ENCODE measurements around the gene C16orf54. TPM values are rescaled to one million over a fixed set of nuclear protein-coding genes. Genes with fewer than 3 reads are reported as not detected.
"Not testable (repeated sequence)": the region's sequence is repeated elsewhere in the genome, so short reads cannot be mapped to it uniquely, and the experiment has no call there.

Gene C16orf54
- total RNA-seq, 8 experiments from 2014 or later = 0.05 to 0.28 (median 0.16) TPM; not detected in 2

DNA sequence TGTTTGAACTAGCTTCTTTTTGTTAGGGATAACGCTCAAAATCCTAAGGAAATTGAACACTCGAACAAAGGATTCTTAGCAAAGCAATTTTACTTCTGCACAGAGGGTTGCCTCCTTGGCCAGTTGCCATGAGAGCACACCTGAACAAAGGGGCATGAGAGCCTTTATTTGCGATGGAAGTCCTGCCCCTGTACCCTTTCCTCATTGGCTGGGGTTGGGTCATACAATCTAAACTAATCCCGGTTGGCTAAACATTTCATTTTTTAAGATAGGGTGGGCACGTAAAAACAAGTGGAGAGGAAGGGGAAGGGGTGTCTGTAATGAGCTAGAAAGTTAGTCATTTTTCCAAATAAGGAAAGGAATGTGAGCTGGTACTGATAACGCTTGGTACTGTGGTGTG lies 36.1 kb downstream of the C16orf54 start:
- not testable (repeated sequence) for H3K27ac ChIP-seq; ATAC-seq (replicated peaks in 6 of 8)
- 8 to 96% (median 79%) methylated on average over 1 to 6 of the region's 6 CpGs; no CpG with 5 or more reads in 1 of the 10 experiments for WGBS, 10 experiments
- H3K4me1 ChIP-seq (replicated peaks in 1 of 2) = peaks cover 8 to 15% of the 10 kb centered on the region in 2 donors
- H3K4me3 ChIP-seq = peak overlapping the region in 2 of 5 donors; percentile 14 to 19
- in situ Hi-C loops (cut with MboI; ENCODE audit: low pct_unique_long_range_greater_than_20kb in 2 of 9, low sequenced_read_pairs in 9 of 9, unreplicated experiment in 9 of 9) = loop anchor here in 1 of 9 experiments (10.0 to 25.0 kb wide), 2 partner anchors 95 to 328 kb away; partner anchors contain the start of genes MAZ and TLCD3B

GRCh38 chr16:29708917-29709600 lies 36.7 kb downstream of the C16orf54 start:
- WGBS, 10 experiments = 21 to 73% (median 64%) methylated on average over 1 to 13 of the region's 16 CpGs; no CpG with 5 or more reads in 1 of the 10 experiments
- in situ Hi-C loops (cut with MboI; ENCODE audit: low pct_unique_long_range_greater_than_20kb in 2 of 9, low sequenced_read_pairs in 9 of 9, unreplicated experiment in 9 of 9) = loop anchor here in 1 of 9 experiments (10.0 to 25.0 kb wide), 2 partner anchors 96 to 328 kb away; partner anchors contain the start of genes MAZ and TLCD3B
- peaks cover 8 to 15% of the 10 kb centered on the region in 2 donors for H3K4me1 ChIP-seq (replicated peaks in 1 of 2)
- H3K4me3 ChIP-seq = peak overlapping the region in 2 of 5 donors; percentile 14 to 19
- peak in 4 of 8 experiments; percentile 21 to 38 (median 32) for ATAC-seq (replicated peaks in 6 of 8)
- no peak overlapping the region for H3K27ac ChIP-seq

DNA sequence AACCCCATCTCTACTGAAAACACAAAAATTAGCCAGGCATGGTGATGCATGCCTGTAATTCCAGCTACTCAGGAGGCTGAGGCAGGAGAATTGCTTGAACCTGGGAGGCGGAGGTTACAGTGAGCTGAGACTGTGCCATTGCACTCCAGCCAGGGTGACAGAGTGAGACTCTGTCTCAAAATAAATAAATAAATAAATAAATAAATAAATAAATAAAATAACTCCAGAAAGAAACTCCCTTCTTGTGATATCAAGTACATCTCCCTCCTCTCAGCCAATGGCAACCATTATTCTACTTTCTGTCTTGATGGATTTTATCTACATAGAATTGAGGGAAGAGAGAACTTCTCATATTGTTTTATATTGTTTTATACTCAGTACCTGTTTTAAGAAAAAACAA lies 38.6 kb downstream of the C16orf54 start:
- ATAC-seq (replicated peaks in 6 of 8); H3K4me3 ChIP-seq; H3K27ac ChIP-seq: not testable (repeated sequence)
- WGBS, 10 experiments = 100% methylated on average over 1 of the region's 1 CpG; no CpG with 5 or more reads in 7 of the 10 experiments
- in situ Hi-C loops (cut with MboI; ENCODE audit: low pct_unique_long_range_greater_than_20kb in 2 of 9, low sequenced_read_pairs in 9 of 9, unreplicated experiment in 9 of 9) = loop anchor here in 1 of 9 experiments (10.0 to 25.0 kb wide), 2 partner anchors 98 to 330 kb away; partner anchors contain the start of genes MAZ and TLCD3B
- peaks cover 13 to 21% of the 10 kb centered on the region in 2 donors for H3K4me1 ChIP-seq (replicated peaks in 1 of 2)

GRCh38 chr16:29705030-29705429 lies 40.8 kb downstream of the C16orf54 start:
- H3K27ac ChIP-seq = no peak overlapping the region
- H3K4me1 ChIP-seq (replicated peaks in 1 of 2) = peaks cover 20 to 26% of the 10 kb centered on the region in 2 donors
- in situ Hi-C loops (cut with MboI; ENCODE audit: low pct_unique_long_range_greater_than_20kb in 2 of 9, low sequenced_read_pairs in 9 of 9, unreplicated experiment in 9 of 9) = loop anchor here in 1 of 9 experiments (10.0 to 25.0 kb wide), 2 partner anchors 100 to 332 kb away; partner anchors contain the start of genes MAZ and TLCD3B
- WGBS, 10 experiments = 19 to 100% (median 67%) methylated on average over 1 to 2 of the region's 2 CpGs; no CpG with 5 or more reads in 1 of the 10 experiments
- no peak for ATAC-seq (replicated peaks in 6 of 8)
- no peak overlapping the region for H3K4me3 ChIP-seq

- peaks cover 12 to 14% of the 10 kb centered on the region in 2 donors for H3K4me1 ChIP-seq (replicated peaks in 1 of 2)
- WGBS, 10 experiments = 6 to 82% (median 42%) methylated on average over 3 to 13 of the region's 13 CpGs; no CpG with 5 or more reads in 1 of the 10 experiments
- peak in 5 of 8 experiments; percentile 41 to 83 (median 67) for ATAC-seq (replicated peaks in 6 of 8)
- no peak overlapping the region for H3K4me3 ChIP-seq
- H3K27ac ChIP-seq = peak overlapping the region in 1 of 2 donors; percentile 69
- in situ Hi-C loops (cut with MboI; ENCODE audit: low pct_unique_long_range_greater_than_20kb in 2 of 9, low sequenced_read_pairs in 9 of 9, unreplicated experiment in 9 of 9) = loop anchor here in 1 of 9 experiments (10.0 to 25.0 kb wide), 2 partner anchors 103 to 335 kb away; partner anchors contain the start of genes MAZ and TLCD3B
These were observed 43.5 kb downstream of the C16orf54 start for GRCh38 chr16:29702269-29702668.

- ATAC-seq (replicated peaks in 6 of 8) = no peak
- in situ Hi-C loops (cut with MboI; ENCODE audit: low pct_unique_long_range_greater_than_20kb in 2 of 9, low sequenced_read_pairs in 9 of 9, unreplicated experiment in 9 of 9) = loop anchor here in 1 of 9 experiments (10.0 to 25.0 kb wide), 2 partner anchors 104 to 336 kb away; partner anchors contain the start of genes MAZ and TLCD3B
- Histone ChIP-seq H3K4me3 (no peak overlapping the region), H3K4me1 (replicated peaks in 1 of 2) (peaks cover 12 to 14% of the 10 kb centered on the region in 2 donors), H3K27ac (no peak overlapping the region)
- 40 to 92% methylated on average over 1 to 2 of the region's 5 CpGs; no CpG with 5 or more reads in 8 of the 10 experiments for WGBS, 10 experiments
These were observed 44.6 kb downstream of the C16orf54 start for GRCh38 chr16:29701214-29701555.

DNA sequence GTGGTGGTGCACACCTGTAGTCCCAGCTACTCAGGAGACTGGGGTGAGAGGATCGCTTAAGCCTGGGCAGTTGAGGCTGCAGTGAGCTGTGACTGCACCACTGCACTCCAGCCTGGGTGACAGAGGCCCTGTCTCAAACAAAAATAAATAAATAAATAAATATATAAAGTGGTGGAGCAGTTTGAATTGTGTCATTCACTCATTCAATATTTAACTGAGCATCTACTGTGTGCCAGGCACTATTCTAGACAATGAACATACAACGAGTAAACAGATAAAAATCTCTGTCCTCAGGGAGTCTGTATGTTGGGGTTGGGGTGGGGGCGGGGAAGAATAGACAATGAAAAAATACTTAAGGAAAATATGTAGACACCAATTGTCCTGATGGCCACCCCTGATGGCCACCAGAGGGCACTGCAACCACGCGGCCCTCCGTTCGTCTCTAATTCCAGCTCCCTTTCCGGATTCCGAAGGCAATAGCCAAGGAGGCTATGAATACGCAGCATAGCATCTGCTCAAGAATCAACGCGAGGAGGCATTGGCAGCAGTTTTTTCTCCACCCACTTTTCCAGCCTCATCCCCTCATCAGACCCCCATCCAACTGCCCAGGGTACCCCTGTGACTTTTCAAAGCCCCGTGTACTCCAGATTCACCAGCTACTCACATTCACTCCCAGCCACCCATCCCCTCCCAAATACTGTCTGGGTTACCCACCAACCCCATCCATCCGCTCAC lies 45.4 kb downstream of the C16orf54 start:
- H3K4me1 ChIP-seq (replicated peaks in 1 of 2) = peaks cover 12 to 14% of the 10 kb centered on the region in 2 donors
- no peak overlapping the region for H3K27ac ChIP-seq
- in situ Hi-C loops (cut with MboI; ENCODE audit: low pct_unique_long_range_greater_than_20kb in 2 of 9, low sequenced_read_pairs in 9 of 9, unreplicated experiment in 9 of 9) = loop anchor here in 1 of 9 experiments (10.0 to 25.0 kb wide), 2 partner anchors 104 to 337 kb away; partner anchors contain the start of genes MAZ and TLCD3B
- 20 to 85% (median 68%) methylated on average over 1 to 6 of the region's 14 CpGs; no CpG with 5 or more reads in 5 of the 10 experiments for WGBS, 10 experiments
- ATAC-seq (replicated peaks in 6 of 8) = peak in 3 of 8 experiments; percentile 86 to 92 (median 91)
- no peak overlapping the region for H3K4me3 ChIP-seq

GRCh38 chr16:29699324-29700219 lies 46.2 kb downstream of the C16orf54 start:
- no peak overlapping the region for H3K27ac ChIP-seq

GRCh38 chr16:29698484-29699323 lies 47.1 kb downstream of the C16orf54 start:
- Histone ChIP-seq H3K4me1 (replicated peaks in 1 of 2) (peaks cover 12 to 14% of the 10 kb centered on the region in 2 donors), H3K27ac (no peak overlapping the region), H3K4me3 (no peak overlapping the region)
- peak in 2 of 8 experiments; percentile 4 to 6 for ATAC-seq (replicated peaks in 6 of 8)
- in situ Hi-C loops (cut with MboI; ENCODE audit: low pct_unique_long_range_greater_than_20kb in 2 of 9, low sequenced_read_pairs in 9 of 9, unreplicated experiment in 9 of 9) = no loop called here
- WGBS, 10 experiments = 43 to 100% (median 90%) methylated on average over 4 to 14 of the region's 17 CpGs

More at GRCh38 chr16:29699324-29700219, 46.2 kb downstream of the C16orf54 start:
- peaks cover 12 to 14% of the 10 kb centered on the region in 2 donors for H3K4me1 ChIP-seq (replicated peaks in 1 of 2)
- WGBS, 10 experiments = 50 to 100% (median 90%) methylated on average over 1 to 6 of the region's 11 CpGs; no CpG with 5 or more reads in 1 of the 10 experiments
- H3K4me3 ChIP-seq = no peak overlapping the region
- in situ Hi-C loops (cut with MboI; ENCODE audit: low pct_unique_long_range_greater_than_20kb in 2 of 9, low sequenced_read_pairs in 9 of 9, unreplicated experiment in 9 of 9) = loop anchor here in 1 of 9 experiments (10.0 to 25.0 kb wide), 2 partner anchors 105 to 338 kb away; partner anchors contain the start of genes MAZ and TLCD3B
- ATAC-seq (replicated peaks in 6 of 8) = peak in 3 of 8 experiments; percentile 26 to 70 (median 65)

- Histone ChIP-seq H3K27ac (no peak overlapping the region), H3K4me3 (no peak overlapping the region), H3K4me1 (replicated peaks in 1 of 2) (peaks cover 12 to 14% of the 10 kb centered on the region in 2 donors)
- 0 to 100% (median 86%) methylated on average over 2 of the region's 2 CpGs; no CpG with 5 or more reads in 5 of the 10 experiments for WGBS, 10 experiments
- no peak for ATAC-seq (replicated peaks in 6 of 8)
- in situ Hi-C loops (cut with MboI; ENCODE audit: low pct_unique_long_range_greater_than_20kb in 2 of 9, low sequenced_read_pairs in 9 of 9, unreplicated experiment in 9 of 9) = no loop called here
These were observed 47.7 kb downstream of the C16orf54 start for GRCh38 chr16:29698042-29698441.

- ATAC-seq (replicated peaks in 6 of 8) = no peak
- peaks cover 9 to 10% of the 10 kb centered on the region in 2 donors for H3K4me1 ChIP-seq (replicated peaks in 1 of 2)
- in situ Hi-C loops (cut with MboI; ENCODE audit: low pct_unique_long_range_greater_than_20kb in 2 of 9, low sequenced_read_pairs in 9 of 9, unreplicated experiment in 9 of 9) = no loop called here
- WGBS, 10 experiments = 60 to 100% (median 95%) methylated on average over 1 to 5 of the region's 7 CpGs; no CpG with 5 or more reads in 6 of the 10 experiments
- H3K4me3 ChIP-seq = no peak overlapping the region
- H3K27ac ChIP-seq = no peak overlapping the region
These were observed 48.4 kb downstream of the C16orf54 start for GRCh38 chr16:29697391-29697790.

All from motor neuron (in vitro differentiated cells).